GM21367 (cell line): ENCODE measurements around the gene ACTC1.
"Not testable (repeated sequence)": the region's sequence is repeated elsewhere in the genome, so short reads cannot be mapped to it uniquely, and the experiment has no call there.

Experiments used
- ATAC-seq: cut with Tn5 transposase; IDR thresholded peaks from one replicate; pipeline ENCODE4 v1.9.1; 2021; ENCODE audit not compliant: unreplicated experiment

Gene ACTC1

DNA sequence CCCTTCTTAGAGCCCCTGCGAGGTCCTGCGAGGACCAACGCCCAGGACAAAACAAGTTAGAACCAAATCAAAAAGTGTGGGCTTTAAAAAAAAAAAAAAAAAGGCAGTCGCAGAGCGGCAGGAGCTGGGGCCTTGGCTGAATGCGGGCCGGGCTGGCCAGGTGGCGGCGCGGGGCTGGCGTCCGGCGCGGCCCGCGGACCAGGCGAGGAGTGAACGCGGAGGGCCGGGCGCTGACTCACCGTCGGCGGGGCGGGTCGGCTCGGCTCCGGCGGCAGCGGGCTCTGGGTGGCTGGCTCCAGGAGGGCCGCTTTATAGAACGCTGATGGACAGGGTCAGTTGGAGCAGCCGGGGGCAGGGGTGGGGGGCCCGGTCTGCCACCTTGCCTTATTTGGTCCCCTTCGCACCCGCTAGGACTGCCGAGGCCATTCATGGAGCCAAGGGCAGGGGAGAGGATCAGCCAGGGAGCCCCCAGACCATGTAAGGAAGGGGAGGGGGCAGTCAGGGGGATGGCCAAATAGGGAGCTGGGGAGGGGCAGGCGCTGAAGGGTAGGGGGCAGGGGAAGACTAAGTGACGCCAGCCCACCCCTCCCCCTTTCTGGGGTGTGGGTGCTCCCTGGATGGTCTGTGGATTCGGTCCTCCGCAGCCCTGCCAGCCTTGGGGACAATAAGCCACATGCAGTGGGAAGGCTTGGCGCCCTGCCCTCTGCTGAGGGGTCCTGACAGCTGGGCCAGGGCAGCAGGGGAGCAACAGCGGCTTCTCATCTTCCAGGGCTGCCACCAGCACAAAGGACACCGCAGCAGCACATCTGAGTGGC, at the start of gene ACTC1:
TSS of gene ACTC1 (minus strand) at position 283 of the 815 bp plus-strand sequence. CDS start 741 bp downstream, outside the sequence.
- ATAC-seq: no peak

DNA sequence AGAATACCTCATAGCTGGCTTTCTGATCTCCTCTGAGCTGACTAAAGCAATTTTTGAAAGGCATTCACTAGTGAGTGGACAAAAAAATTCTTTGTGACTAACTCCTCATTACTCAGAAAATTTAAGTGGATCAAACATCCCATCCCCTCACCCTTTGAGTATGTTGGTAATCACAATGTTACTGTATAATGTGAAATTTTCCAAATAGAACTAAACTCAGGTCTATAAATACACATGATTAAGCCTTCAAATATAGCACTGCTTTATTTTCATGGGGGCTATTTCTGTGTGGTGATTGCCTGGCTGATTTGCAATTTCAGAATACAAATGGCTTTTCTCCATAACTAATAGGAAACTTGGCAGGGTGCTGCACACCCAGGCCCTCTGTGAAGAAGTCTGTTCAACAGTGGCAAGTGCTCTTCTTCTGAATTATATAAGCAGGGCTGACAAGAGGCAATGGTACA, 45.9 kb upstream of the ACTC1 start:
- no peak for ATAC-seq

DNA sequence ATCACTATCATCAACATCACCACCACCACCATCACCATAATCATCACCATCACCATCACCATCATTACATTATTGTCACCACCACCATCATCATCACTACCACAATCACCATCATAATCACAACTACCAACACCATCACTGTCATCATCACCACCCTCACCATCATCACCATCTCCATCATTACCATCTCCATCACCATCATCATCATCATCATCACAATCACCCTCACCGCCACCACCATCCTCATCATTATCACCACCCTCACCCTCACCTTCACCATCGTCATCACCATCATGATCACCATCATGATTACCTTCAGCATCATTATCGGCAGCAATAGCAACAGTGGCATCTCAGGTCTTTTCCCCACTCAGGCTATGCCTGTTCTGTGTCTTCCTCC, 42.9 kb upstream of the ACTC1 start:
- no peak for ATAC-seq

DNA sequence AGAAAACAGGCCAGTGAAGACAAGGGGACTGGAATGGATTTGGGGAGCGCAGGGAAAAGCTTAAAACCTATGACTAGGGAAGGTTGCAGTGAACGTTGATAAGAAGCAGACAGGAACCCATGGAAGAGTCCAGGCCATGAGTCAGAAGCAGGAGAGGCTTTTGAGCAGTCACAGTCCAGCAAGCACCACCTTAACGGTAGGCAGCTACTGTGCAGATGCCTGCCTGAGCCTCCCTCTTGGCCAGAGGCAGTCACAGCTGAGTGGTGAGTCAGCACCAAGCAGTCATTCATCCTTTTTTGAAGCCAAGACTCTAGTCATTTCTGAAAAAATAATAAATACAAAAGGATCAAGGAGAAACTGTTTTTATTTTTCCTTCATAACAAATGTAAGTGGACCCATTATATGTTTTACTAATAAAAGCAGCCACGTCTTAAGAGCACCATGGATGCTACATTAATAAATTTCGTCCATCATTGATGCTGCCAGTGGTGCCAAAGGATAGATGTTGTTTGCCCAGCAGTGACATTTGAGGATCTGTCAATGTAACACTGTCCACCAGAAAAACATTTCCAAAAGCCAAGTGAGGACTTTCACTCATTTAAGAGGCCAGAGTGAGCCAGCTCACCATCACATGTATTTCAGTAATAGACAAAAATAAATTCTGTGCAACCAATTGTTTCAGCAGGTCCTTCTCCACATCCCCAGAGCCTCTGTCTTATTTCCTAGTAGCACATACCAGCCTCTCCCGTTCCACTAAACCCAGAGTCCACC, 42.1 kb upstream of the ACTC1 start:
- no peak for ATAC-seq

DNA sequence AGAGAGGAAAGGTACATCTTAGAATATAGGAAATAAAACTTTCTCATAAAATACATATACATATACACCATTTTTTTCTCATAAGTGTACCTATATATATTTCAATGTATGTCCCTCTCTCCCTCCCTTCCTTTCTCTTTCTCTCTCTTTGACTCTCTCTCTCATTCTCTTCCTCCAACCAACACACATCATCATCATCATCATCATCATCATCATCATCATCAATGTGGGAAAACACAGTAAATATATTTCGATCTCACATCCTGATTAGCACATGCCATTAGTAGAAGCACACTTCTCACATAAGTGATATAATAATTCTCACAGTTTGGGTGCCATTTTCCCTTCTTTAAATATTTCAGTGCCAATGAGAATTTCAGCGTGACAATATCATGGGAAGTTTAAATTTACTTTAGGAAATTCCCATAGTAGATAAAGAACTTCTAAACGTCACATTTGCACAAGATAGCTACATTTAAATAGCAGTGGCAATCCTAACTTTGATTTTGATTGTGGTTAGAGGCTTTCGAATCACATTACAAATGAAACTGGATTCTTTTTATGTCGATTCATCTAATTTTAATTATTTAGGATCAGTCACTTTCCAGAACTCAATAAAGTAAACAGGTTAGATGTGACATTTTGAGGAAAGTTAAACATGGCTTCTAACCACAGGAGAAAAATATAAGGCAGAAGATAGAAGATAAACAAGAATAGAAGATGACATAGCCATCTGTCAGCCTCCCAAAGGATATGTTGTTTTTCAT, 33.0 kb upstream of the ACTC1 start:
- ATAC-seq: no peak

DNA sequence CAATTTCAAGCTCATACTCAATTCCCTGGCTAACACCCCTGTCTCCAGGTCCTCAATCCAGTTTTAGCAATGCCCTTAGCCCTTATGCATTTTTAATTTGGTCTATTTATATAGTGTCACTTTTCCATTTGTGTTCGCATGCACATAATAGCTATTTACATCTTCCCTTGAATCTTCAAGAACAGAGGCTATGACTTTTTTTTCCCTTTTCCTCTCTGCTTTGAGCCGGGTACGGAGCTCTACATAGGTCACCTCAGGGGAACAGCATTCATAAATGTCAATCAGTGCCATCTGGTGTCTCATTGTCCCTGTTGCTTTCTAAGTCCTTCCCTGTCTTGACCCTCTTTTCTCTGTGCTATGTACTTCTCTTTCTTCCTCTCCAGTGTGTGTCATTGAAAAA, 26.5 kb upstream of the ACTC1 start:
- no peak for ATAC-seq

DNA sequence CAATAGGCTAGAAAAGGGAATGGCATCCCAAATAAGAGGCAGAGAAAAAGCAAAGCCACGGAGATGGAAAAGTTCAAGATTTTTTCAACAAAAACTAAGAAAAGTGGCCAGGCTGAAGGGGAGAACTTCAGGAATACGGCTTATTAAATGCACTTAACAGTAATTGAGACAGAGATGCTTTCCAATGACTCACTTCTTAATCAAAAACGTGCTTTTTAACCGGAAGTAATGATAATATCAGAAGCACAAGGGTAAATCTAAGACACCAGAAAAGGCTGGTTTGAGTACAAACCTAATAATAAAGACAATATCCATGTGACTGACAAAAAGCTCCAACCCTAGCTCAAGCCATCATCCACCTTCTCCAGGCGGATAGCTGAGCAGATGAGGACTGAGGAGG, 24.8 kb upstream of the ACTC1 start:
- no peak for ATAC-seq

DNA sequence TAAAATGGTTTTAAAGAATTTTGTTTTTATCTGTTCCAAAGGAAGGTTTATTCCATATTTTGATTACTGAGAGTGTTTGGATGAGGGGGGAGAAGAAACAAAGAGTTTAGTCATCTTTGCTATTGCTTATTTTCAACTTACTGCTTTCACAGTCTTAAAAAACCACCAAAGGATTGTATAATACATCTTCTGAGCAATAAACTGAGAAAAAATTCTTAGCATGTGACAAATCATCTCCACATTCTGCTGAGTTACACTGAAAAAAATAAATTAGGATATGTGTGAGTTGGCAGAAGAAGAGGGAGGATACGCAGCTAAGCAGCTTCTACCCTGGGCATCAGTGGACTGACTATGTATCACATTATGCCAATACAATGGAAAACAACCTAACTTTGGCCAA, 23.2 kb upstream of the ACTC1 start:
- no peak for ATAC-seq

DNA sequence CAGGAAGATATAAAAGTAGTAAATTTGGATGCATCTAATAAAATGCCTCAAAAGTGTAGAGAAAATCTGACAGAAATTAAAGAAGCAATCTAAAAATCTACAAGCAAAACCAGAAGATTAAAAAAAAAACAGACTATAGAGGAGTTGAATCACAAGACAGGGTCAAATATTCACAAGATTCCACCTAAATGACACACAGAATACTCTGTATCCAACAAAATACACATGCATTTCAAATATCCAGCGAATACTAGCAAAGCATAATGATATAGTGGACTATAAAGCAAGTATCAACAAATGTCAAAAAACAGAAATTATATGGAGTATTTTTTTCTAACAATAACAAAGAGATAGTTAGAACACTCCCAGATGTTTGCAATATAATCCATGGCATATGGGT, 20.5 kb upstream of the ACTC1 start:
- ATAC-seq: no peak

DNA sequence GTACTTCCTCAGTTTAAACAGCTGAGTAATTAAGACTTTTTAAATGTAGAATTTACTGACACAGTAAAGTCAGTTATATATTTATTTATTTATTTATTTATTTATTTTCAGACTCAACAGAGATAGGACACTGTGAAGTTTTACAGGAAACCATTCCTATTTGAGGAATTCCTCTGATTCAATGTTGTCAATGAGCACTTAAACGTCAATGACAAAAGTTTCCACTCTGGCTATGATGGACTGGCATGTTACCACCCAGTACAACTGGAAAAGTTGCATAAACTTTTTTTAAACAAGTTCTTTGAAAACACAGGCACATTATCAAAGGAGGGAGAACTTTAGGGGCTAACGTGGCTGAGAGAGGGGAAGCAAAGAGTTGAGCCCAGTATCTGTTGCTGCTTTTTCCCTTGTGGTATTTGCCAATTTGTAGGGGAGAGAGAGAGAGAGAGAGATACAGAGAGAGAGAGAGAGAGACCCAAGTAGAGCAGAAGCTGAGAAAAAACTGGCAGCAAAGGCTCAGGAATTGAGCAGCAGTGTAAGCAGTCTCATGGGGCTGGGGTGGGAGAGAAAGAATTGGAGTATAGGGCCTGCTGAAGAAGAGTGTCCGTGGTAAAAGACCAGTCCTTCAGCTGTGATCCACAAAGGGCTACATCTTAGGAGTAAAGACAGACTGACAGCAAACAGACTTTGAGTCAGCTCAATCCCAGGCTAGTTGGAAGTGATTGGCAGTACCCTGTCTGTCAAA, 18.3 kb upstream of the ACTC1 start:
- ATAC-seq: no peak

DNA sequence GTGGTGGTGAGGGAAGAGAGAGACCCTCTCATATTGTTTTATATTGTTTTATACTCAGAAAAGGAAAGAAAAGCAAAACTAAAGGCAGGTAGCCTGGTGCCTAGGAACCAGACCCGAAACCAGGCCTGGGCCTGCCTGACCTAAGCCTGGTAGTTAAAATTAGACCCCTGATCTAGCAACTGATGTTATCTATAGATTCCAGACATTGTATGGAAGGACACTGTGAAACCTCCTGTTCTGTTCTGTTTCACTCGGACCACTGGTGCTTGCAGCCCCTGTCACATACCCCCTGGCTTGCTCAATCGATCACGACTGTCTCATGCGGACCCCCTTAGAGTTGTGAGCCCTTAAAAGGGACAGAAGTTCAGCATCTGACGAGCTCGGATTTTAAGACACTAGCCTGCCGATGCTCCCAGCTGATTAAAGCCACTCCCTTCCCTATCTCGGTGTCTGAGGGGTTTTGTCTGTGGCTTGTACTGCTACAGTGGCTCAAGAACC, 17.6 kb upstream of the ACTC1 start:
- not testable (repeated sequence) for ATAC-seq

DNA sequence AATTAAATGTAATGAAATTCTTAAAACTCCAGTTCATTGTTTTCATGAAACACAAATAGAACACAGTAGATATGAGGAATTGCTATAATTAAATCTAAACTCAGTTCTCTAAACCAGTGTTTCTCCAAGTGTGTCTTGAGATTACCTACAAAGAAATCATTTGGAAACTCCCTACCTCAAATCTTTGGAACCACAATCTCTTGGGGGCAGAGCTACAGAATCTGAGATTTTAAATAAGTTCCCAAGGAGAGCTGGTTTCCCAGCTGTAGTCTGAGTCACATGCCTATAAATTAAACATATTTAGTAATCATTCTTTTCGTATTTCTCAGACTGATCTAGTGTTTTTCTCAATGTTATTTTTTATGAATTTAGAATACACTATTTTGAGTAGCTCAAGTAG, 17.0 kb upstream of the ACTC1 start:
- no peak for ATAC-seq

DNA sequence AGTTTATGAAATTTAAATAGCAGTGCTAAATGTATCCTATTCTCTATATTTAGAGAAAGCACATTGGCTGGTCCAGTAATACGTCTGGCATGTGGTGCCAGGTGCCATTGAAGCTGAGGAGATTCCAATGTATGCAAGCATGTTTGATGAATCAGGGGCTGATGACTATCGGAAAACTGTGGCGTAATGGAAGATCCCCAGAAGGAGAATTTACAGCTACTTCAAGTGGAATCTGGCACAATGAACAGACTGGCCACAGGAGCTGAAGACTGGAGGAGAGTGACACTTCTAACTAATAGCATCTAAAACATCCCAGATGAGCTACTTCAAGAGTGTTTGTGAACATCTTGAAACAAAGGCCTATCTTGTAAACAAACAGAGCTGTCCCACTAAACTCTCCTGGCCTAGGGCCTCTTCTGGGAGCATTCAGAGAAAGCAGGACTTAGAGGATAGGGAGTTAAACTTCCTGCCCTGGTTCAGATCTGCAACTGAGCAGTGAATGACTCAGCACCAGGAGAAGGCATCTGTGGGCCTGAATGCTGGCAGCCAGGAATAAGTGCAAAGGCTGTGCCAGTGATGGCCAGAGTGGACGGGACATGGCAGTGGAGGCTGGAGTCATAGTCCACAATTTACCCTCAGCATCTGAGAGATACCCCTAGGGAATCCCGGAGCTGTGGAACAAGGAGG, 15.2 kb upstream of the ACTC1 start:
- no peak for ATAC-seq

DNA sequence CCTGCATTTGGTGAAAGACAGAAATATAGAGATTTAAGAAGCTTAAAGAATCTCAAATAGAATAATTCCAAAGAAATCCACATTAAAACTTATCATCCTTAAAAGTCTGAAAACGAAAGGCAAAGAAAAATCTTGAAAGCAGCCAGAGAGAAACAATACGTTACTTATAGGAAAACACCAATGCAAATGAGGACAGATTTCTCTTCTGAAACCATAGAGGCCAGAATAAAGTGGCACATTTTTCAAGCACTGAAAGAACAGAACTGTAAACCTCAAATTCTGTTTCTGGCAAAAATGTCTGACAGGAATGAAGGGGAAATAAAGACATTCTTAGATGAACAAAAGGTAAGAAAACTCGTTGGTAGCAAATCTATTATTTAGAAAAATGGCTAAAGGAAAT, 13.8 kb upstream of the ACTC1 start:
- no peak for ATAC-seq

DNA sequence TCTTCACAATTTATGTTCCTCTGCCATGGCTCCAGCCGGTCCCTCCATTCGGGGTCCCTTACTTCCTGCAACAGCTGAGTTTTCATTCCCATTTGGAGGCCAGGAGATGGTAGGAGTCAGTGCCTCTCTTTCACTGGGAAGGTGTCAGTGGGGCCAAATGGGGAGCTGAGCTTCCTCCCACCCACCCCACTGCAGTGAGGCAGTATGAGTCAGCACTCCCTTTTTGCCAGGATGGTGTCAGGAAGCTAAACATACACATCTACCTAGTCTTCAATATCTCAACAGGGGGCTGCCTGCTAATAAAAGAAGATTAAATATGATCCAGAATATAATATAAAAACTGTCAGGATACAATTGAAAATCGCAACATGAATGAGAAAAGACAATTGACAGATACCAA, 12.7 kb upstream of the ACTC1 start:
- ATAC-seq: no peak

DNA sequence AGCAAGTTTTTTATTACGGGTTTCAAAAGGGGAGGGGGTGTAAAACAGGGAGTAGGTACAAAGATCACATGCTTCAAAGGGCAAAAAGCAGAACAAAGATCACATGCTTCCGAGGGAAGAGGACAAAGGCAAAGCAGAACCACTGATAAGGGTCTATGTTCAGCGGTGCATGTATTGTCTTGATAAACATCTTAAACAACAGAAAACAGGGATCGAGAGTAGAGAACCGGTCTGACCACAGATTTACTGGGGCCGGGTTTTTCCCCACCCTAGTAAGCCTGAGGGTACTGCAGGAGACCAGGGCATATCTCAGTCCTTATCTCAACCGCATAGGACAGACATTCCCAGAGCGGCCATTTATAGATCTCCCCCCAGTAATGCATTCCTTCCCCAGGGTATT, 11.9 kb upstream of the ACTC1 start:
- not testable (repeated sequence) for ATAC-seq

DNA sequence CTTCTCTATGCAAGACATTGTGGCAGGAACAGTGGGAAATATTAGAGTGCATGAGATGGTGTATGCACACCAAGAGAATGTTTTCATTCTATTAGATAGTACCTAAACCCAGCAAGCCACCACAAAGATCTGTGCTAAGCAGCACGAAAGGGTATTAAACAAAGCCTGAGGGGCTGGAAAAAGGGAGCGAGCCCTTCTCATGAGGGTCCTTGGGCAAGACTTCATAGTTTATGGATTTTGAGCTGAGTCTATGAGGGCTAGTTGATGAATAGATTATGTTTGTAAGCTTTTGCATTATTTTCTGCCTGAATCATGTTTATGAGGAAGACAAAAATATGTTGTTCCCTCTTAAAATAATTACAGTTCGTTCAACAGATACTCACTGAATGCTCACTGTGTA, 9.4 kb upstream of the ACTC1 start:
- ATAC-seq: no peak

DNA sequence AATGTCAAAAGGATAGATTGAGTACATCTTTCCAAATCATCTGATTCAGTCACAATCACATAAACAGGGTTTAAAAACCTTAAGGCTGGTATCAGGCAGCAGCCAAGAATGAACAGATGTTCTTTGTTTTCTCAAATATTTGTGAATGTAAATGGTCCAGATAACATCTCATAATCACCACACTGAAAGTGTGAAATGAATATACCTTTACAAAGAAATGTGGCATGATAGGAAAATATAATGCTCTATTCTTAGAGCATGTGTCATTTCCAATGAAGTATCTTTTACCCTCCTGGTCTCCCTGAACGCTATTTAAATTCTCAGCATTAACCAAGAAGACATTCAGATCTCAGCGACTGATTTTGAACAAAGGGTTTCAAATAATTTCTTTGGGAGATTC, 8.8 kb upstream of the ACTC1 start:
- ATAC-seq: no peak

DNA sequence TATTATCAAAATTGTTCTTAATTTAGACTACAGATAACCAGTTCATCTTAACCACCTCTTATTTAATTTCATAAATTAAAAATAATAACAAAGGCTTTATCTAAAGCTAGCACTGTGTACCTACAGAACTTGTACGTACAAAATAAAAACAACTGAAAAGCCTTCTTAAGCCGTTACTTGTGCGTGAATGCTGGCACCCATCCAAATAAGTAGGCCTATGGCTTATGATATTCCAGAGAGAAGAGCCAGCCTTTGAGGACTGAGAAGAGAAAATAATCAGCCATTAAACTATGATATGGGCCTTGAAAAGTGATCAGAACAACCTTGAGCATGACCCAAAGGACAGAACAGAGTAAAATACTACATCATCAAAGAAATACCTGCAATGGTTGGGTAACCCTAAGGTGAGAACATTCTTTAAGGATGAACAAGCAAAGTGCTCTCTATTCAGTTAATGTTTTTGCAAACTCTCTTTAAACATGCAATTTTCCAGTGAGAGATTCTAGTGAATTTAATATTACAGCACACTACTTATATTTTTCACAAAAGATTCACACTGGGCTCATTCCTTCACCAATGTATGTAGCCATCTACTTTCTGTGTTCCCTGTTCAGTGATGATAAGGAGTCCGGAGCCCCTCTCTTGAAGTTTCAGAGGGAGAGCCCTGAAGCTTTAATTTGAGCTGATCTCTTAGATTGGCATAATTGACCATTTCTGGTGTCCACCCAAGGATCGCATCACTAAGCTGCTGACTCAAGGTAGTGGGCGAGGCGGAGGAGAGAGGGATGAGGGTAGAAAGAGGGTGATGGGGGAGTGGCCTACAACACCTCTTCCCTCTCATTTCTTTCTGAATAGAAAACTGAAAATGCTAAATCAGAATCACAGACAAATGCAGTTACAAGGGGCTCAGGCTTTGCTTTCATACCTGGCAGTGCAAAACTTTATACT, 7.7 kb upstream of the ACTC1 start:
- ATAC-seq: no peak
